GM18858 (cell line): ENCODE measurements around the gene SOWAHB.
"Not testable (repeated sequence)": the region's sequence is repeated elsewhere in the genome, so short reads cannot be mapped to it uniquely, and the experiment has no call there.

ENCODE experiments used
- ATAC-seq: cut with Tn5 transposase; IDR thresholded peaks from one replicate; pipeline ENCODE4 v1.9.1; 2021; ENCODE audit not compliant: unreplicated experiment

The SOWAHB gene

DNA sequence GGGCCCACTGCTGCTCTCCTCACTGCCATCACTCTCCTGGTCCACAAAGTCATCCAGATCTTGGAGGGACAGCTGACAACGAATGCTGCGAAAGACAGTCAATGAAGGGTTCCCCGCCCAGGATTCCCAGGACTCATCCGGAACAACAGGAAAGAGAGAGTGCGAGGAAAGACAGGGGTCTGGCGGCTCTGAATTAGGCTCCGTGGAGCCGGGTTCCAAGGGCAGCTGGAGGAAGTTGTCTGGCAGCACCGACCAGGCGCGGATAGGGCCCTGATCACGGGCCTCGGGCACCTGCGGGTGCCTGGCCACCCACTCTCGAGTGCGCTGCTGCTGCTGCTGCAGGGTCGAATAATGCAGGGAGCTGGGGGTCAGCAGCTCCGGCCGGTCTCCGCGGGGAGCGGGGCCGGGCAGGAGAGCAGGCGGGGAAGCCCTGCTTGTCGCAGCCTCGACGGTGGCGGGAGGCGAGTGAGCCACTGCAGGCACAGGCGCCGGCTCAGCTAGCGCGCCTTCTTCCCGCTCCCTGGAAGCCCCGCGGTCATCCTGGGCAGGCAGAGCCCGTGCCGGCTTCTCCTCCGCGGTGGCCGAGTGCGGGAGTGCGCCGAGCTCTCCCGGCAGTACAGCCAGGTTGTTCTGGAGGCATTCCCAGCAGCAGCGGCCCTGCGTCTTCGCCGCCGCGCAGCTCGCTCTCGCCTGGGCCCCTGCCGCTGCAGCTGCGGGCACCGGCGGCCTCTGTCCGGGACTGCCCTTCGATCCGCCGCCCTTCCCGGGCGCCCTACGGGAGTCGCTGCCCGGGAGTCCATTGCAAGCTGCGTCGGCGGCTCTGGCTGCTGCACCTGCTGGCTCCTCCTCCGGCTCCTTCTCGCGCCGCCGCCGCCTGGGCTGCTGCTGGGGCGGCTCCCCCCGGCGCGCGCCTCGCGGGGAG, 1.1 kb downstream of the SOWAHB start:
- ATAC-seq = no peak

DNA sequence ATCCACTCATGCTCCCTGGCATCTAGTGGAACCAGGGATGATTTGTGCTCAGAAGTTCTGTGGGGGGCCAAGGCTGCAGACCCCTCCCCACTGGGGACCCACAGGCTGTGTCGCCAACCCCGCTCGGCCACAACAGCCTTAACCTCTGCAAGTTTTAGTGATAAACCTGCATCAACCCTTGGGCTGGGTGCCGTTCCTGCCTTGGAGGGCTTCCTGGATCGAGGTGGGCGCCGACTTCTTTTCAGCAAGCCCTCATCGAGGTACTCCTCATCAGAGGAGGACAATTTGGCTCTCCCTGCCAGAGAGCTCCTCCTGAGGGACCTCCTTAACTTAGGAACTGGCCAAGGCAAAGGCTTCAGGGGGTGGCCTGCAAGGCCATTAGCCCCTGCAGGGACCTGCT, 1.9 kb downstream of the SOWAHB start:
- no peak for ATAC-seq

DNA sequence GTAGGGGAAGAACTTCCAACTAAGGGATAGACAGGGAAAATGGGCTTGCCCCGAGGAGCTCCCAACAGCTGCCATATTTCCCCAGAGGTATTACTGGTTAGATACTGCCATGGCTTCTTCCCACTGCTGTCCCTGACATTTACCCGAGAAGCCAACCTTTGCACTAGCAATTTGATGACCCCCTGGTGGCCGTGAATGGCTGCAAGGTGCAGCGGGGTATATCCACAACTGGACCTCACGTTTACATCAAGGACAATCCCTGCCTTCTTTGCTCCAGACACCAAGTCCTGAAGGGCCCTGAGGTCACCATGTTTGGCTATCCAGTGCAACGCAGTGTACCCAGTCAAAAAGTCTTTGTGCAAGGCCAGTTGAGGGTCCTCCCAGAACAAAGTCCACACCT, 2.3 kb downstream of the SOWAHB start:
- no peak for ATAC-seq

DNA sequence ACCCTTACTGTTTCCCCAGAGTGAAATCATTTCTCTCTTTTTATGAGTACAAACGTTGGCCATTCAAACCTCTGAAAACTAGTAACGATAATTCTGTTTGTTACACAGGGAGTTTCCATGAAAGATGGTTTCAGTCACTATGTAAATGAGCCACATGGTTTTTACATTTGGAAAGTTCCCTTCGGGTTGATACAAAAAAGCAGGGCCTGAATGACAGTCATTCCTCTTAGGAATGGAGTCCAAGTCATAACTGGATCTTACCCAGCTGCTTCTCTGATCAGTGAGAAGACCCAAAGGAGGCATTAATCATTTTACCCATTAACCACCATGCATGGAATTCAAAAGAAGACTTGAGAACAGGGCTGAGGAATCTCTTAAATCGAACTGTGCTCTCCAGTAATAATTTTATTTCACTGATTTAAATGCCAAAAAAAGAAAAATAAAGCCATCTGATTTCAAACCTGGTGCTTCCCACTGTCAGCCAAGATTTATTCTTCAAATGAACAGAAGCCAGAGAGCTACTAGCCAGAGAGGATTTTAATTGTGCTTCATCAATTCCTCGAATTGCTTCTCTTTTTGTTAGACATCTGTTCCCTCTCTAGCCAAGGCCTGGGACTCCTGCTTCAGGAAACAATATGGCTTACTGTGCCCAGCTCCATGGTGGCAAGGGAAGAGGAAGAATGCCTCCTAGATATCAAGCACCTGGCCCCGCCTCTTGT, 3.2 kb downstream of the SOWAHB start:
- no peak for ATAC-seq

DNA sequence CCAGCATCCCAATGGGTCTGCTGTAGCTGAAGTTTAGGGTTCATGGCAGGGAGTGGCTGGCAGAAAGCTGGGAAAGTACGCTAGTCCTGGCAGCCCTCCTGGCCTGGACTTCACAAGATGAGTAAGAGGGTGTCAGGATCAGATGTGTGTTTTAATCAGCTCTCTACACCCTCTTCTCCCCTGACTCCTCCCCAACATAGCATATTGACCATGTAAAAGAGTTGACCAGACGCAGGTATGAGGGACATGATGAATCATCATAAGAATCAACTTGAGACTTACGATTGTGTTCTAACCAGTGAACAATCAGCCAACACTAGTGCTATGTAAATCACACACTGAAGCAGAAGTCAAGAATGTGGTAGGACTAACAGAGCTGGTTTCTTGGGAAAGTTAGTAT, 5.3 kb downstream of the SOWAHB start:
- ATAC-seq = no peak

DNA sequence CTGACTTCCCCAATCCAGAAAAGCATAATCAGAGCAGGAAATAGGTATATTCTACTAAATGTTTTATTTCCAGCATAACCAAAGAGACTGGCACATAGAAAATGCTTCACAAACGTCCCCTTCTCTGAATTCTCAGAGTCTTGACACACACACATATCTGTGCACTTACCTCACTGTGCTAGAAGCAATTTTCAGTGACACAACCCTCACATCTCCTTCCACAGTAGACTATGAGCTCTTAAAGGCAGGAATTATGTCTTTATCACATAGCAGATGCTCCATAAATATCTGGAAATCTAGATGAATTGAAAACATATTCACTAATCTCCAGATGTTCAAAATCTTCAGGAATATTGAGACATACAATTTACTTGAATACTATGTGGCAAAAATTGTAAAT, 5.9 kb downstream of the SOWAHB start:
- ATAC-seq = no peak

DNA sequence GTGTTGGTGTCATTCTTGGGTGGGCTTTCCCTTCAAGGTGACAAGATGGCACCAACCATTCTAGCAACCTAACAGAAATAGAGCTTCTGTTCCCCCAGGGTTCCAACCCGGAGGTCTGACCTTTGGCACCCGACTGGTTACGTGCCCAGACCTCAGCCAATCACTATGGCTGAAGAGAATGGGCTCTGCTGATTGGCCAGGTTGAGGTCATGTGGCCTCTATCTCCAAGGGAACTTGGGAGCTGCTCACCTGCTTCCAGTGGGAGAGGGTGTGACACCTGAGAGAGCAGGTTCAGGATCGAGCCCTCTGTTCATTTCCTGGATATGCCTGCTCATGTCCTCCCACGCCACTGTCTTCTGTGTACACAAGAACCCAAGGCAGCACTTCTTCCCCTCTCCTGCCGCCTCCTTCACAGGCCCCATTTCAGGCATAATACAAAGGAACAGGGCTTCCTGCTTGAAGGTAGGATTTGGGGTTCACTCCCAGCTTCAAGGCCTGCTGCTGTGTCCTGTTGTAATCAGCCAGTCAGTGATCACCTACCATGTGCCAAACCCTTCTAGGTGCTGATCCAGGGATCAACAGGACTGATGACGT, 11.0 kb downstream of the SOWAHB start:
- ATAC-seq = no peak

DNA sequence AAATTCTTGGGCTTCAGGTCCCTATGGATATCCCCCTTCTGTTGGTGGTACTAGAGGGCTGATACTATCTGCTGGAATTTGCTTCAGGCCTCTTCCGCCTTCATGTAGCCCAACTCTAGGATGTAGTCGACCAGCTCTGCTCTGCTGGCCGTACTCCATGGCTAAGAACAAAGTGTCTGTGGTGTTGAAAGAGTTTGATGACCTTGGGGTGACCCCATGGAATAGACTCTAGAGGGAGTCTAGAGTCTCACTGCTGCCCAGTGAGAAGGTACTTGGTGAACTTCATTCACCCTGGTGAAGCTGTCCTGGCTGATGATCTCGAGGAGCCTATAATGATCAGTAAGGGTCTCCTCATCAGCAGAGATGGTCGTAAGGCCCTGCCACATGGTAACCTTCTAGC, 11.7 kb downstream of the SOWAHB start:
- ATAC-seq = no peak

DNA sequence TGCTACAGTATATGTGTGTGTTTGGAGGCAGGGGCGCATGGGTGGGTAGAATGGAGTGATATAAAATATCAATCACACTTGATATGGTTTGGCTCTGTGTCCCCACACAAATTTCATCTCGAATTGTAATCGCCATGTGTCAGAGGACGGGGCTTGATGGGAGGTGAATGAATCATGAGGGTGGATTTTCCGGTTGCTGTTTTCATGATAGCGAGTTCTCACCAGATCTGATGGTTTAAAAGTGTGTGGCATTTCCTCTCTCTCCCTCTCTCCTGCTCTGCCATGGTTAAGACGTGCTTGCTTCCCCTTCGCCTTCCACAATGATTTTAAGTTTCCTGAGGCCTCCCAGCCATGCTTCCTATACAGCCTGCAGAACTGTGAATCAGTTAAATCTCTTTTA, 14.8 kb downstream of the SOWAHB start:
- ATAC-seq = no peak

DNA sequence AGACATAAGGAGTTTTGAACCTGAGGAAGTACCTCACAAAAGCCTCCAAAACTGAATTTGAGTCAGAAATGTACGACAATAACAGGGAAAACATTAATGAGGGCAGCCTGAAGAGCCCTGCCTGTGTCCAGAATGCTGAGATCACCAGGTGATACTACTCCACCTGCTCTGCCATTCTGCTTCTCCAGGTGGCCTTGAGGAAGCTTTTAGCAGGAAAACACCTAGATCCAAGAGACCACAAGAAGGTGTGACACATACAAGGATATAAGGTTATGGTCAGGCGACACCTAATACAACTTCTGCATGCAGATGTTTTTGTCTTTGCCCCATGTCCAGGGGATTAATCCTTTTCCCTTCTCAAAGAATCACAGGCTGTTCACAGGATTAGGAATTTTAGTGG, 15.3 kb downstream of the SOWAHB start:
- no peak for ATAC-seq

DNA sequence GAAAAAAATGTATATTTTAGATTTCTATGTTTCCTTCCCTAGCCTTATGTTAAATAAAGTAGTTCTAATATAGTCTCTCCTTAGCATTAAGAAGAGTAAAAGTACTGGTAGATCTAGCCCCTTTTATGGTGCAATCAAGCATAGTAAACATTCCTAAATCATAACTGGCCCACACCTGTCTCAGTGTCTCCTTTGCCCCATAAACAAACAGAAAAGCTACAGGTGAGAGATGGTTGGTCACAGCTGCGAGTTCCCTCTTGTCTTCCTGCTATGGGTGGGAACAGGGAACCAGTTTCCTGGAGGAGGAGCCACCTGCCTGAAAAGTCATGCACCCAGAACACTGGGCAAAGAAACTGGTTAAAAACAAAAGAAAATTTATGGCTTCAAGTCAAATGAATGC, 16.6 kb downstream of the SOWAHB start:
- no peak for ATAC-seq

DNA sequence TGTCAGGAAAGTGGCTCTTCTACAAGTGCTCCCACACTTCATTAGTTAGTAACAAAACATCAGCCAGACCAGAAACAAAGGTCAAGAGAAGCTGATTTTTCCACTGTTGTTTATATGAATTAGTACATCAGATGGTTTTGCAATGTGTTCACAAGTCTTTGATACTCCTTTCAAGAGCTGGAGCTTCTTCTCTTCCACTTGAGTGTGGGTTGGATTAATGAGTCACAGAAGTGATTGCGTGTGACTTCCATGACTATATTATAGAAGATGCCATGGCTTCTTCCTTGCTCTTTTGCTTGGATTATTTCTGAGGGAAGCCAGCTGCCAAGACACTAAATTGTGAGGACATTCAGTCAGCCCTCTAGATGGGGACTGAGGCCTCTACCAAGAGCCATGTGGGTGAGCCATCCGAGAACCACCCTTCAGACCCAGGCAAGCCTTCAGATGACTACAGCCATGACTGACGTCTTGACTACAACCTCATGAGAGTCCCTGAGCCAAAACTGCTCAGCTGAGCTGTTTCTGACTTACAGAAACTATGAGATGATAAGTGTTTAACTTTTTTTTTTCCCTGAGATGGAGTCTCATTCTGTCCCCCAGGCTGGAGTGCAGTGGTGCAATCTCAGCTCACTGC, 18.1 kb downstream of the SOWAHB start:
- no peak for ATAC-seq

DNA sequence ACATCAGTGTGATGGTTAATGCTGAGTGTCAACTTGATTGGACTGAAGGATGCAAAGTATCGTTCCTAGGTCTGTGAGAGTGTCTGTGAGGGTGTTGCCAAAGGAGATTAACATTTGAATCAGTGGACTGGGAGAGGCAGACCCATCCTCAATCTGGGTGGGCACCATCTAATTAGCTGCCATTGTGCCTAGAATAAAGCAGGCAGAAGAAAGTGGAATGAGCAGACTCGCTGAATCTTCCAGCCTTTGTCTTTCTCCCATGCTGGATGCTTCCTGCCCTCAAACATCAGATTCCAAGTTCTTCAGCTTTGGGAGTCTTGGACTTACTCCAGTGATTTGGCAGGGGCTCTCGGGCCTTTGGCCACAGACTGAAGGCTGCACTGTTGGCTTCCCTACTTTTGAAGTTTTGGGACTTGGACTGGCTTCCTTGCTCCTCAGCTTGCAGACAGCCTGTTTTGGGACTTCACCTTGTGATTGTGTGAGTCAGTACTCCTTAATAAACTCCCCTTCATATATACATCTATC, 19.2 kb downstream of the SOWAHB start:
- ATAC-seq = not testable (repeated sequence)

DNA sequence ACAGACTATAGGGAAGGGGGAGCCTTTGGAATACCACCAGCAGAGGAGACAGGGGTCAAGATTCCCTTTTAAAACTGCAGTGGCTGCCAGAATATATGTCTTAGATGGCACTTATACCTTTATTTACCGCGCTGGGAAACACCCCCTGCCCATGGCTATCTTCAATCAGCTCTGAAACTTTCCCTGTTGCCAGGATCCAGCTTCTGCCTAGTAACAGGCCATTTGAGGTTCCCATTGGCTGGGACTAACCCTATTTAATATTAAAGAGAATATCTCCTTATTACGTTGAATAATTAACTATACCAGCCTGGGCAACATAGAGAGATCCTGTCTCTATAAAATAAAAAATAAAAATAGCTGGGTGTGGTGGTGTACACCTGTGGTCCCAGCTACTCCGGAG, 23.8 kb downstream of the SOWAHB start:
- ATAC-seq = no peak

DNA sequence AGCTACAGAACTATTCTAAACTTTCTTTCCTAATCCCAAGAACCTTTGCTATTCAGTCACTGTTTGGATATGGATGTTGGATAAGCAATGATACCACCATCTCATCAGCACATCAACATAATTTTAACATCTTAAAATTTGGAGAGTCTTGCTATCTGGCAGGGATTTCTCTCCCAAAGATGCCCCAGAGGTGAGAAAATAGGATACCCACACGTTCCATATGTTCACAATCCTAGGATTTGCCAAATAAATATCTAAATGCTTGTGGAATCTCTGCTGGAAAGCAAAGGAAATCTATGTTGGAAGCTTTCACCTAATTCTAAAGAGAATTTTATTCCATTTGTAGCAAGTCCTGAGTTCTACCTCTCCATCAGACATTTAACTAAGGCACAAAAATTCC, 24.4 kb downstream of the SOWAHB start:
- no peak for ATAC-seq

DNA sequence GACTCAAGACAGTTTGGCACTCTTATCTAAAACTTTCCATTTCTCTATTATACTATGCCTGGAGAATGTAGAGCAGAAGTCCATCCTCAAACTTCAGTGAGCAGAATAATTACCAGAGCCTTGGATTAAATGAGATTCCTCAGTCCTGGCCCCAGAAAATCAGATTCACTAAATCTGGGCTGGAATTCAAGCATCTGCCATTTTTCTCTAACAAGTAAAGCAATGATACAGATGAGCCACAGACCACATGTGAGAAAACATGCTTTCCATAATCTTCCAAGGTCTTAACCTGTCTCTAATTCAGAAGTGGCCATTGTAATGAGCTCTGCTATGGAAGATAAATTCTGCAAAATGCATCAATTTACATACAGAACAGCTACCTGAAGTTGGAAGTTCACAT, 25.4 kb downstream of the SOWAHB start:
- ATAC-seq = no peak

DNA sequence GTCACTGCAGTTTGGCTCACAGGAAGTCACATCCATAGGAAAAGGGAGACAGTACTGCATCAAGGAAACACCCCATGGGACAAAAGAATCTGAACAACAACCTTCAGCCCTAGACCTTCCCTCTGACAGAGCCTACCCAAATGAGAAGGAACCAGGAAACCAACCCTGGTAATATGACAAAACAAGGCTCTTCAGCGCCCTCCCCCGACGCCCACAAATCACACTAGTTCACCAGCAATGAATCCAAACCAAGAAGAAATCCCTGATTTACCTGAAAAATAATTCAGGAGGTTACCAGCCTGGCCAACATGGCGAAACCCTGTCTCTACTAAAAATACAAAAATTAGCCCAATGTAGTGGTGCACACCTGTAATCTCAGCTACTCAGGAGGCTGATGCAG, 29.2 kb downstream of the SOWAHB start:
- ATAC-seq = not testable (repeated sequence)

DNA sequence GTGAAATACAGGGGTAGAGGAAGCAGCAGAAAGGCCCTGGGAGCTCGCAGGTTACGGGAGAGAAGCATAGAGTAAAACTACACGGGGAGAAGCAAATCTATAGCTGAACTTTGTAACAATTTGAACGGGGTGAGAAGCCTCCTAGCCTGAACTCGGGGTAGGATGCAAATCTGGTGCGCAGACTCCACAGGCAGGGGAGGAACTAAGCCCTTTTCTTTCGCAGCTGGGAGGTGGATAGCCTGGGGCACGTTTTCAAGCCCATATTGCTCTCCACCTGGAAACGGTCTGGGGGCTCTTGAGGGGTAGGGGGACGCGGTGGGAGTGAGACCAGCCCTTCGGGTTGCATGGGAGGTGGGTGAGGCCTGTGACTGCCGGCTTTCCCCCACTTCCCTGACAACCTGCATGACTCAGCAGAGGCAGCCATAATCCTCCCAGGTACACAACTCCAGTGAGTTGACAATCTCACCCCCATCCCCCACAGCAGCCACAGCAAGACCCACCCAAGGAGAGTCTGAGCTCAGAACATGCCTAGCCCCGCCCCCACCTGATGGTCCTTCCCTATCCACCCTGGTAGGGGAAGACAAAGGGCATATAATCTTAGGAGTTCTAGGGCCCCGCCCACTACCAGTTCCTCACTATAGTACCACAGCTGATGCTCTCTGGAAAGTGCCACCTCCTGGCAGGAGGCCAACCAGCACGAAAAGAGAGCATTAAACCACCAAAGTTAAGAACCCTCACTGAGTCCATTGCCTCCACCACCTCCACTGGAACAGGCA, 29.9 kb downstream of the SOWAHB start:
- no peak for ATAC-seq

DNA sequence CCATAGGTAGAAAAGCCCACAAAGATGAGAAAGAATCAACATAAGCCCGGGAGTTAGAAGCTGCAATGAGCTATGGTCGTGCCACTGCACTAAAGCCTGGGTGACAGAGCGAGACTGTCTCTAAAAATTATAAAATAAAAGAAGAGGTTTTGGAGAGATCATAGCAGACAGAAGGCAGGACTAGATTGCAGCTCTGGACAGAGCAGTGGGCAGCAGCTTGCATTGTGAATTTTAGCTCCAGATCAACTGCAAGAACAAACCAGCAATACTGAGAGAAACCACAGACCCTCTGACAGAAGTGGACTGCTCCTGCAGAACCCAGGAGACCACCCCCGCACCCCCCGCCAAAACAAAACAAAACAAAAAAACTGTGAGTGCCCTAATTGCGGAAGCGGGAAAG, 30.6 kb downstream of the SOWAHB start:
- ATAC-seq = no peak

DNA sequence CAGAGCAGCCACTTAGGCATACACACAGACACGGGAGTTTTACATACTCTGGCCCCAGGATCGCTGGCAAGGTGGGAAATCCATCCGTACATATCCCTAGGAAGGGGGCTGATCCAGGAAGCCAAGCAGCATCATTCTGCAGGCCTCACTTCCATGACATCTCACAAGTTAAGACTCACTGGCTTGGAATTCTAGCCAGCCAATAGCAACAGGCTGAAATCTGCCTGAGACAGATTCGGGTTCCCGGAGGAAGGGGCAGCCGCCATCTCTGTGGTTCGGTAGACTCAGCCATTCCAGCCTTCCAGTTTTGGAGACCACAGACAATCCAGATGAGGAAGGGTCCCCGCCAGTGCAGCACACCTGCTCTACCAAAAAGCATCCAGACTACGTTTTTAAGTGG, 31.3 kb downstream of the SOWAHB start:
- no peak for ATAC-seq

DNA sequence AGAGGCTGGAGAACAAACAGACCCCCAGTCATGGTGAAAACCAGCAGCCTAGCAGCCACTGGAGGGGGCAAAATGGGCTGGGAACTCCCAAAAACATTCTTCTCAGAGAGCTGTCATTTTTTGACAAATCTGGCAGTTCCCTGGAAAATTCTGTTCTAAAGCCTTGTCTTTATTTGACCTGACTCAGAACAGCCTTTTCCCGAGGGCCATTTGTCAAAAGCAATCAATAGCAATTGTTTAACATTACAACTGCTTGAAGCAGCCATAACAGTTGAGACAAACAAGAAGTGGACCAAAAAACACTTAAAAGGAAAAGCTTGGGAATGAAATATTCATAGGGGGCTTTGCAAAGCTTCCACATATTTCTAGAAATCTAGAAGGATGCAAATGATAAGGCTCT, 39.6 kb downstream of the SOWAHB start:
- no peak for ATAC-seq
